NCI-H748 (cell line): ENCODE data around the gene STYK1.
"Not testable (repeated sequence)": the region's sequence is repeated elsewhere in the genome, so short reads cannot be mapped to it uniquely, and the experiment has no call there.

Experiments used
- DNase-seq: peaks from one replicate; lab custom pipeline; 2025; ENCODE audit not compliant: unreplicated experiment; lab: John Stamatoyannopoulos, UW

Gene STYK1

GRCh38 chr12:10689146-10689545 lies 15.3 kb upstream of the STYK1 start:
- DNase-seq, result no peak

GRCh38 chr12:10688042-10688441 lies 14.2 kb upstream of the STYK1 start:
- no peak for DNase-seq

GRCh38 chr12:10672231-10672868 lies 1.5 kb downstream of the STYK1 start:
- peak; percentile 37 for DNase-seq

- no peak for DNase-seq
These were observed 4.3 kb downstream of the STYK1 start for GRCh38 chr12:10669533-10669932.

GRCh38 chr12:10668526-10668925 lies 5.3 kb downstream of the STYK1 start:
- no peak for DNase-seq

GRCh38 chr12:10667581-10667980 lies 6.3 kb downstream of the STYK1 start:
- DNase-seq, result no peak

GRCh38 chr12:10664499-10664898 lies 9.4 kb downstream of the STYK1 start:
- DNase-seq, result no peak

GRCh38 chr12:10663869-10664268 lies 10.0 kb downstream of the STYK1 start:
- DNase-seq, result no peak

GRCh38 chr12:10661338-10661737 lies 12.5 kb downstream of the STYK1 start:
- no peak for DNase-seq

GRCh38 chr12:10654003-10654402 lies 19.8 kb downstream of the STYK1 start:
- DNase-seq, result no peak

- no peak for DNase-seq
These were observed 21.7 kb downstream of the STYK1 start for GRCh38 chr12:10652192-10652591.

- DNase-seq, result not testable (repeated sequence)
These were observed 27.3 kb downstream of the STYK1 start for GRCh38 chr12:10646576-10646975.

- DNase-seq, result no peak
These were observed 27.9 kb downstream of the STYK1 start for GRCh38 chr12:10645910-10646309.

- no peak for DNase-seq
These were observed 31.9 kb downstream of the STYK1 start for GRCh38 chr12:10641735-10642500.

GRCh38 chr12:10638728-10639127 lies 35.1 kb downstream of the STYK1 start:
- DNase-seq, result no peak

- DNase-seq, result no peak
These were observed 37.2 kb downstream of the STYK1 start for GRCh38 chr12:10636611-10637010.

- no peak for DNase-seq
These were observed 37.7 kb downstream of the STYK1 start for GRCh38 chr12:10636124-10636523.

- no peak for DNase-seq
These were observed 38.5 kb downstream of the STYK1 start for GRCh38 chr12:10635306-10635705.

- no peak for DNase-seq
These were observed 39.4 kb downstream of the STYK1 start for GRCh38 chr12:10634427-10634826.

- DNase-seq, result no peak
These were observed 40.3 kb downstream of the STYK1 start for GRCh38 chr12:10633541-10633940.

- DNase-seq, result no peak
These were observed 41.6 kb downstream of the STYK1 start for GRCh38 chr12:10632226-10632625.

GRCh38 chr12:10624605-10625004 lies 49.2 kb downstream of the STYK1 start:
- no peak for DNase-seq

- no peak for DNase-seq
These were observed 50.7 kb downstream of the STYK1 start for GRCh38 chr12:10623131-10623530.
